ENCODE results near the gene WDR74. TPM values are rescaled to one million over a fixed set of nuclear protein-coding genes. Genes with fewer than 3 reads are reported as not detected.

WDR74 gene
- total RNA-seq, 1 experiment from 2014 or later = 72.4 TPM

DNA sequence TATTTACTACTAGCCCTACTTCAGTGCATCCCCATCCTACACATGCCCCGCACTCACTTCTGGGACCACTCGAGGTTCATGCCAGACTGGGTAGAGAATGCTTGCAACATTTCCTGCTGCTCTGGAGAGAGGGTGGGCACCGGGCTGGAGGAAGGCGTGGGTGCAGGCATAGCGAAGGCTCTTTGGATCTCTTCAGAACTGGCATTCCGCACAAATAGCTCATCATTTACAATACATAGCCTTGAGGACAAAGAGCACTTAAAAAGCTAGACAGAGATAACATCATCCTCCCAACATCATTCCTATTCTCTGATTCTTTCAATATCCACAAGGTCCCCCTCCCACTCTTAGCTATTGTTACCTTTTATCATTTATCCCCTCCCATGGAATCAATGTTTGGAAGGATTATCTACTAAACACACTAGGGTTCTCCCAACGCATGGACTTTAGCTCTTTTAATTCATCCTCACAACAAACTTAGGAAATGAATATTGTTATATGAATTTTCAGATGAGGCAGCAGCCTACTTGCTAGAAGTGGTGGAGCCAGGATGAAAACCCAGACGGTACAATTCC is 45.1 kb downstream of the WDR74 start:
- H3K4me3 ChIP-seq = no peak overlapping the region
- H3K27ac ChIP-seq = no peak overlapping the region
- no peak overlapping the region for H2AFZ ChIP-seq
- H4K20me1 ChIP-seq (ENCODE audit: insufficient read depth) = peaks cover 13% of the 10 kb centered on the region; the same call in 1 of the 2 replicates
- no TSS peak for BruUV-seq (replicated peaks)
- H3K79me2 ChIP-seq (ENCODE audit: low read depth) = peaks cover 25% of the 10 kb centered on the region
- H3F3A ChIP-seq (ENCODE audit: insufficient read depth, low read depth) = peaks cover 50% of the 10 kb centered on the region
- DNase-seq = no peak
- TF ChIP-seq, protein P1, sequence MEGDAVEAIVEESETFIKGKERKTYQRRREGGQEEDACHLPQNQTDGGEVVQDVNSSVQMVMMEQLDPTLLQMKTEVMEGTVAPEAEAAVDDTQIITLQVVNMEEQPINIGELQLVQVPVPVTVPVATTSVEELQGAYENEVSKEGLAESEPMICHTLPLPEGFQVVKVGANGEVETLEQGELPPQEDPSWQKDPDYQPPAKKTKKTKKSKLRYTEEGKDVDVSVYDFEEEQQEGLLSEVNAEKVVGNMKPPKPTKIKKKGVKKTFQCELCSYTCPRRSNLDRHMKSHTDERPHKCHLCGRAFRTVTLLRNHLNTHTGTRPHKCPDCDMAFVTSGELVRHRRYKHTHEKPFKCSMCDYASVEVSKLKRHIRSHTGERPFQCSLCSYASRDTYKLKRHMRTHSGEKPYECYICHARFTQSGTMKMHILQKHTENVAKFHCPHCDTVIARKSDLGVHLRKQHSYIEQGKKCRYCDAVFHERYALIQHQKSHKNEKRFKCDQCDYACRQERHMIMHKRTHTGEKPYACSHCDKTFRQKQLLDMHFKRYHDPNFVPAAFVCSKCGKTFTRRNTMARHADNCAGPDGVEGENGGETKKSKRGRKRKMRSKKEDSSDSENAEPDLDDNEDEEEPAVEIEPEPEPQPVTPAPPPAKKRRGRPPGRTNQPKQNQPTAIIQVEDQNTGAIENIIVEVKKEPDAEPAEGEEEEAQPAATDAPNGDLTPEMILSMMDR (conservative IDR thresholded peaks at IDR 0.05) = no peak
- no peak for TF ChIP-seq EZH2 (IDR thresholded peaks at IDR 0.05; ENCODE audit: low read depth)
- intact Hi-C loops (cut with micrococcal nuclease; ENCODE audit: unreplicated experiment) = no loop called here
- H3K36me3 ChIP-seq (ENCODE audit: low read depth) = peaks cover 37% of the 10 kb centered on the region
- peaks cover 19% of the 10 kb centered on the region for H3K4me1 ChIP-seq (replicated peaks; ENCODE audit: insufficient read depth)
- H3K9me3 ChIP-seq (ENCODE audit: insufficient read depth, low read depth) = no peaks in the 10 kb centered on the region
- no peaks in the 10 kb centered on the region for H3K27me3 ChIP-seq (ENCODE audit: insufficient read depth, low read depth)
- no peaks in the 10 kb centered on the region for H3K9me2 ChIP-seq (ENCODE audit: insufficient read depth)
- ChIA-PET POLR2A (ENCODE audit: unreplicated experiment) (interaction anchor here (0.5 to 1.0 kb wide), 2 partner anchors 47 to 63 kb away, joined by 4 to 5 read pairs; no protein-coding TSS in a partner anchor), CTCF (no interaction called here)
- H3K4me2 ChIP-seq = no peak overlapping the region

DNA sequence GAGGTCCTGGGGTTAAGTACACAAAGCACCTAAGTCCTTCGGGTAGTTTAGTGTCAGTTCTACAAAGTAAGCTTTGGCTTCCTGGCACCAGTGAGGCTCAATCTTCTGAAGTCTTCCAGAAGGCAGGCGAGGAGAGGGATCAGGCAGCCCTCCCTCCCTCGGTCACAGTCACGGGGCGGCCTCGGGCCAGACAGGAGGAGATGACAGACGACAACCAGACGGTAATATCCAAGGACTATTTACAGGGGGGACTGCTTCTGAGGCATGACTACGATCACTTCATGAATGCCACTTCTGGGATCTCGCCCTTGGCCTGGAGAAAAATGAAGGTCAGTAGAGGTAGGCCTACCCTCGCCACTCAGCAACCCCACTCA is 47.2 kb downstream of the WDR74 start:
- ChIA-PET POLR2A (ENCODE audit: unreplicated experiment) (interaction anchor here (0.6 kb wide), 1 partner anchor 58 kb away, joined by 13 read pairs; no protein-coding TSS in a partner anchor), CTCF (interaction anchor here (0.7 kb wide), 1 partner anchor 186 kb away, joined by 3 read pairs; no protein-coding TSS in a partner anchor)
- no peak for TF ChIP-seq EZH2 (IDR thresholded peaks at IDR 0.05; ENCODE audit: low read depth)
- TF ChIP-seq, protein P1 (conservative IDR thresholded peaks at IDR 0.05) = no peak; the same call in 1 of the 2 replicates
- Histone ChIP-seq H3K4me3 (peak overlapping the region; percentile 93; the same call in 1 of the 2 replicates), H3K9me2 (ENCODE audit: insufficient read depth) (no peaks in the 10 kb centered on the region), H3K36me3 (ENCODE audit: low read depth) (peaks cover 28% of the 10 kb centered on the region), H3K79me2 (ENCODE audit: low read depth) (peaks cover 43% of the 10 kb centered on the region), H2AFZ (no peak overlapping the region; the same call in 1 of the 2 replicates), H3F3A (ENCODE audit: insufficient read depth, low read depth) (peaks cover 68% of the 10 kb centered on the region), H4K20me1 (ENCODE audit: insufficient read depth) (peaks cover 13% of the 10 kb centered on the region; the same call in 1 of the 2 replicates), H3K27me3 (ENCODE audit: insufficient read depth, low read depth) (no peaks in the 10 kb centered on the region), H3K4me1 (replicated peaks; ENCODE audit: insufficient read depth) (peaks cover 28% of the 10 kb centered on the region), H3K4me2 (peak overlapping the region; percentile 92), H3K27ac (peak overlapping the region; percentile 33), H3K9me3 (ENCODE audit: insufficient read depth, low read depth) (no peaks in the 10 kb centered on the region)
- DNase-seq = peak in 1 of 2 experiments; percentile 25
- no TSS peak for BruUV-seq (replicated peaks)
- intact Hi-C loops (cut with micrococcal nuclease; ENCODE audit: unreplicated experiment) = no loop called here

DNA sequence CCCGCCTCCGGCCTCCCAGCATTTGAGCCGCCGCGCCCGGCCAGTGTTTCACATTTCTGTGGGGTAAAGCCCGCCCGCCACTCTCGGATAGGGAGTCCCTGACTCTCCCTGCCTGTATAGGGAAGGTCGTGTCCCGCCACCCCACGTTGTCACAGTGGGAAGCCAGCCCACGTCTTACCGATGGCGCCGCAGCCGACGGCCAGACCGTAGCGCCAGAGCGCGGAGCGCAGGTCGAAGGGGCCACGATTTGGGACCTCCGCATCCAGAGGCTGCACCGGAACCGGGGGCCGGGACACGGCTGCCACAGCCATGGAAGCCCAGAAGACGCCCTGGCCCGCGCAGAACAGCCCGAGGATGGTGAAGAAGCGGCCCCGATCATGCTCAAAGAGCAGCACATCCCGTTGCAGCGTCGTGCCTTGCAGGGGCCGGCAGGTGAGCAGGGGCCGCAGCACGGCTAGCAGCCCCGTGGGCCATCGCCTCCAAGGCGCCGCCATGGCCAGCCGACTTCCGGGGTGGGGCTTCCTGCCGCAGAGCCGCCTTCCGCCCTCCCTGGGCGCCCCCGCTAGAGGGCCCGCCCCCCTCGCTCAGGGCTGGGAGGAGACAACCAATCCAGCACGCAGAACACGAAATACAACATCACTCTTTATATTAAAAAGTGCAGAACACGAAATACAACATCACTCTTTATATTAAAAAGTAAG is 47.7 kb downstream of the WDR74 start, which contains the start of gene TMEM223:
Gene TMEM223 (minus strand): TSS at position 506 of the 701 bp plus-strand sequence. CDS start 12 bp downstream, at position 494.
- peak within 1 kb of the TSS; percentile 93 for H3K4me3 ChIP-seq
- no TSS peak for BruUV-seq (replicated peaks)
- peaks cover 28% of the 10 kb centered on the region for H3K4me1 ChIP-seq (replicated peaks; ENCODE audit: insufficient read depth)
- H3K36me3 ChIP-seq (ENCODE audit: low read depth) = peaks cover 27% of the 10 kb centered on the region
- peak within 1 kb of the TSS; percentile 33 for H3K27ac ChIP-seq
- intact Hi-C loops (cut with micrococcal nuclease; ENCODE audit: unreplicated experiment) = no loop called here
- peak within 1 kb of the TSS; percentile 86 for H2AFZ ChIP-seq
- peaks cover 74% of the 10 kb centered on the region for H3F3A ChIP-seq (ENCODE audit: insufficient read depth, low read depth)
- DNase-seq = peak; percentile 72 to 92
- no peak for TF ChIP-seq EZH2 (IDR thresholded peaks at IDR 0.05; ENCODE audit: low read depth)
- TF ChIP-seq, protein P1 (conservative IDR thresholded peaks at IDR 0.05) = no peak; the same call in 1 of the 2 replicates
- no peaks in the 10 kb centered on the region for H3K9me3 ChIP-seq (ENCODE audit: insufficient read depth, low read depth)
- no peaks in the 10 kb centered on the region for H3K9me2 ChIP-seq (ENCODE audit: insufficient read depth)
- H3K79me2 ChIP-seq (ENCODE audit: low read depth) = peaks cover 43% of the 10 kb centered on the region
- CTCF ChIA-PET = interaction anchor here (0.7 kb wide), 1 partner anchor 187 kb away, joined by 3 read pairs; no protein-coding TSS in a partner anchor
- peaks cover 13% of the 10 kb centered on the region; the same call in 1 of the 2 replicates for H4K20me1 ChIP-seq (ENCODE audit: insufficient read depth)
- H3K27me3 ChIP-seq (ENCODE audit: insufficient read depth, low read depth) = no peaks in the 10 kb centered on the region
- H3K4me2 ChIP-seq = peak within 1 kb of the TSS; percentile 92
- POLR2A ChIA-PET (ENCODE audit: unreplicated experiment) = interaction anchor here (0.6 to 0.7 kb wide), 4 partner anchors 41 to 231 kb away, joined by 3 to 15 read pairs (median 8); no protein-coding TSS in a partner anchor
